Suprapubic skin (tissue), 4 donors: ENCODE data around the gene GTF2H1. TPM values are rescaled to one million over a fixed set of nuclear protein-coding genes. Genes with fewer than 3 reads are reported as not detected.
A peak's percentile ranks its signal among the peaks of the same experiment; 100 is the strongest.
"Not testable (repeated sequence)": the region's sequence is repeated elsewhere in the genome, so short reads cannot be mapped to it uniquely, and the experiment has no call there.

ENCODE experiments used
- DNase-seq, 2 donors: peaks; one replicate each; pipeline ENCODE4 v3.0.0-alpha.2; 2019; ENCODE audit warnings: low spot score in 2 of 2
- H3K27ac ChIP-seq: fragments of 200-600 bp; sonication (generic); one replicate; pipeline ENCODE4 v1.5.1; 2019
- H3K27me3 ChIP-seq: fragments of 200-600 bp; sonication (generic); one replicate; pipeline ENCODE4 v1.5.1; 2019
- H3K36me3 ChIP-seq: fragments of 200-600 bp; sonication (generic); one replicate; pipeline ENCODE4 v1.5.1; 2019
- H3K4me1 ChIP-seq: fragments of 200-600 bp; sonication (generic); one replicate; pipeline ENCODE4 v1.5.1; 2019
- H3K4me3 ChIP-seq: fragments of 200-600 bp; sonication (generic); one replicate; pipeline ENCODE4 v1.5.1; 2019; ENCODE audit warnings: mild to moderate bottlenecking
- H3K9me3 ChIP-seq: fragments of 200-600 bp; sonication (generic); one replicate; pipeline ENCODE4 v1.5.1; 2019
- CTCF ChIP-seq, 2 donors: fragments of 200-600 bp in 1 of 2; fragments of 450-650 bp in 1 of 2; sonication (generic) in 1 of 2; IDR thresholded peaks; one replicate each; pipeline ENCODE4 v1.5.1; 2016 to 2019; ENCODE audit warnings: antibody characterized with exemption in 2 of 2, mild to moderate bottlenecking in 1 of 2, moderate library complexity in 1 of 2
- EP300 ChIP-seq: sonication (generic); formaldehyde crosslinking; IDR thresholded peaks from one replicate; pipeline ENCODE4 v1.6.1; 2017; ENCODE audit warnings: antibody characterized with exemption
- POLR2A ChIP-seq, 2 donors: fragments of 450-650 bp; IDR thresholded peaks; one replicate each; pipeline ENCODE4 v1.6.1; 2017; ENCODE audit warnings: antibody characterized with exemption in 2 of 2, mild to moderate bottlenecking in 2 of 2, moderate library complexity in 2 of 2
- POLR2AphosphoS5 ChIP-seq, 3 donors: sonication (generic); formaldehyde crosslinking; IDR thresholded peaks; one replicate each; pipeline ENCODE4 v1.6.1; 2017; ENCODE audit warnings: antibody characterized with exemption in 3 of 3
- WGBS: methylation state at CpG from one replicate; pipeline ENCODE4 v1.1.5; 2018; 5-methylcytosine and 5-hydroxymethylcytosine counted together
- total RNA-seq, 4 donors: library from RNA; depleted of rRNA; stranded (reverse); fragments of >200 nt; gene quantifications; one replicate each; pipeline ENCODE4 v1.1.0, GENCODE V29; 2016

GTF2H1 gene
- total RNA-seq, 4 donors from 2014 or later = 48.6 to 121 (median 50.4) TPM

- TF ChIP-seq EP300 (peak; percentile 9), POLR2A (IDR thresholded peaks at IDR 0.05) (peak; percentile 95 to 99), CTCF (IDR thresholded peaks at IDR 0.05) (no peak), POLR2AphosphoS5 (IDR thresholded peaks at IDR 0.05) (peak; percentile 92 to 98 (median 94))
- peaks cover 26% of the 10 kb centered on the region for H3K36me3 ChIP-seq
- H3K4me3 ChIP-seq = peak within 1 kb of the TSS; percentile 70
- peak within 1 kb of the TSS; percentile 99 for H3K27ac ChIP-seq
- no peaks in the 10 kb centered on the region for H3K9me3 ChIP-seq
- peaks cover 43% of the 10 kb centered on the region for H3K4me1 ChIP-seq
- no peaks in the 10 kb centered on the region for H3K27me3 ChIP-seq
- WGBS = 0% methylated on average over 14 of the region's 60 CpGs
- DNase-seq = peak; percentile 99 to 100
Measured at GRCh38 chr11:18394275-18394927, 72.0 kb downstream of the GTF2H1 start, which contains the start of gene LDHA. Gene LDHA, plus strand, starts transcription at chr11:18394563. Its CDS starts 2,280 bp downstream, at chr11:18396843.

- peak overlapping the region; percentile 99 for H3K27ac ChIP-seq
- under 1% methylated on average over 26 of the region's 36 CpGs for WGBS
- H3K4me1 ChIP-seq = peaks cover 44% of the 10 kb centered on the region
- no peaks in the 10 kb centered on the region for H3K9me3 ChIP-seq
- H3K4me3 ChIP-seq = peak overlapping the region; percentile 70
- TF ChIP-seq EP300 (no peak), POLR2AphosphoS5 (IDR thresholded peaks at IDR 0.05) (no peak), POLR2A (IDR thresholded peaks at IDR 0.05) (no peak), CTCF (IDR thresholded peaks at IDR 0.05) (no peak)
- DNase-seq = peak in 1 of 2 donors; percentile 63
- peaks cover 34% of the 10 kb centered on the region for H3K36me3 ChIP-seq
- no peaks in the 10 kb centered on the region for H3K27me3 ChIP-seq
Measured at GRCh38 chr11:18394928-18395734, 72.8 kb downstream of the GTF2H1 start.

GRCh38 chr11:18395735-18396504, 73.6 kb downstream of the GTF2H1 start:
- H3K27me3 ChIP-seq = no peaks in the 10 kb centered on the region
- peak; percentile 98 to 99 for DNase-seq
- no peaks in the 10 kb centered on the region for H3K9me3 ChIP-seq
- peaks cover 44% of the 10 kb centered on the region for H3K4me1 ChIP-seq
- H3K4me3 ChIP-seq = peak overlapping the region; percentile 70
- under 1% methylated on average over 34 of the region's 46 CpGs for WGBS
- peaks cover 41% of the 10 kb centered on the region for H3K36me3 ChIP-seq
- peak overlapping the region; percentile 99 for H3K27ac ChIP-seq
- TF ChIP-seq POLR2A (IDR thresholded peaks at IDR 0.05) (peak in 1 of 2 donors; percentile 63), POLR2AphosphoS5 (IDR thresholded peaks at IDR 0.05) (peak in 2 of 3 donors; percentile 88 to 98), CTCF (IDR thresholded peaks at IDR 0.05) (no peak), EP300 (no peak)

GRCh38 chr11:18397921-18398320, 75.6 kb downstream of the GTF2H1 start:
- no peak for DNase-seq
- Histone ChIP-seq H3K27ac (no peak overlapping the region), H3K4me1 (peaks cover 37% of the 10 kb centered on the region), H3K27me3 (no peaks in the 10 kb centered on the region), H3K4me3 (no peak overlapping the region), H3K36me3 (peaks cover 61% of the 10 kb centered on the region), H3K9me3 (no peaks in the 10 kb centered on the region)
- TF ChIP-seq POLR2A (IDR thresholded peaks at IDR 0.05) = no peak
- WGBS = 95% methylated on average over 3 of the region's 3 CpGs

- WGBS = 97% methylated on average over 9 of the region's 9 CpGs
- DNase-seq, H3K4me3 ChIP-seq, H3K27me3 ChIP-seq, H3K27ac ChIP-seq, H3K9me3 ChIP-seq: not testable (repeated sequence)
- H3K4me1 ChIP-seq = peaks cover 24% of the 10 kb centered on the region
- H3K36me3 ChIP-seq = peaks cover 92% of the 10 kb centered on the region
Measured at GRCh38 chr11:18401077-18401476, 78.7 kb downstream of the GTF2H1 start.
